K562 (cell line): ENCODE data around the gene NF2.

ENCODE experiments used
- ARID2 ChIP-seq: fragments of 450-650 bp; IDR thresholded peaks from 2 replicates; pipeline ENCODE4 v1.6.1; 2017; ENCODE audit warnings: antibody characterized with exemption, mild to moderate bottlenecking
- ATF1 ChIP-seq, 2 experiments: fragments of 450-650 bp in 1 of 2; IDR thresholded peaks; 2 replicates each; pipeline ENCODE4 v1.6.1; 2016; ENCODE audit warnings: missing compliant biosample characterization in 1 of 2, missing genetic modification characterization in 1 of 2
- CBX8 ChIP-seq: fragments of 200-600 bp; sonication (generic); IDR thresholded peaks from 2 replicates; pipeline ENCODE4 v1.6.1; 2012; ENCODE audit warnings: borderline replicate concordance, mixed run types, low read depth, mild to moderate bottlenecking, moderate library complexity, mixed read lengths, low read length, control low read depth, inconsistent platforms; ENCODE audit not compliant: poor library complexity, severe bottlenecking; ENCODE audit errors: extremely low read depth
- CTCF ChIP-seq, 3 experiments: IDR thresholded peaks in 2 of 3; conservative IDR thresholded peaks in 1 of 3; 2 replicates each; pipeline ENCODE4 v1.5.1; 2011 to 2012; ENCODE audit warnings: low read length in 3 of 3, mild to moderate bottlenecking in 3 of 3, control low read depth in 2 of 3, improper control_type of control experiment in 1 of 3, inconsistent platforms in 1 of 3, low read depth in 1 of 3, mixed read lengths in 1 of 3, moderate library complexity in 1 of 3; ENCODE audit not compliant: insufficient read depth in 2 of 3
- E2F4 ChIP-seq: sonication (generic); formaldehyde crosslinking; IDR thresholded peaks from 2 replicates; pipeline ENCODE4 v1.8.0; 2022; ENCODE audit warnings: mild to moderate bottlenecking, low read depth, missing genetic modification reagents
- FOXA1 ChIP-seq: fragments of 450-650 bp; IDR thresholded peaks from 2 replicates; pipeline ENCODE4 v1.6.1; 2016; ENCODE audit warnings: mild to moderate bottlenecking, borderline replicate concordance
- FOXJ3 ChIP-seq: sonication (generic); formaldehyde crosslinking; IDR thresholded peaks from 2 replicates; pipeline ENCODE4 v1.4.0; 2020; ENCODE audit warnings: mild to moderate bottlenecking, missing genetic modification reagents
- HDAC2 ChIP-seq: fragments of 450-650 bp; IDR thresholded peaks from 2 replicates; pipeline ENCODE4 v1.6.1; 2016; ENCODE audit warnings: mild to moderate bottlenecking
- KLF6 ChIP-seq: fragments of 250-450 bp; sonication (Bioruptor Pico); IDR thresholded peaks from 2 replicates; pipeline ENCODE4 v1.4.0; 2020; ENCODE audit warnings: mild to moderate bottlenecking, moderate library complexity, borderline replicate concordance
- NRF1 ChIP-seq, 2 experiments: fragments of 450-650 bp; IDR thresholded peaks in 1 of 2; conservative IDR thresholded peaks in 1 of 2; 2 replicates each; pipeline ENCODE4 v1.6.1; 2014; ENCODE audit warnings: mild to moderate bottlenecking in 2 of 2
- RFX7 ChIP-seq: fragments of 250-450 bp; sonication (Bioruptor Pico); IDR thresholded peaks from 2 replicates; pipeline ENCODE4 v1.5.1; 2021; ENCODE audit warnings: mild to moderate bottlenecking
- SETDB1 ChIP-seq: IDR thresholded peaks from one replicate; pipeline ENCODE4 v1.6.1; 2012; ENCODE audit warnings: low read length, control low read depth, inconsistent platforms
- ZNF274 ChIP-seq: IDR thresholded peaks from 2 replicates; pipeline ENCODE4 v1.6.1; 2011; ENCODE audit warnings: low read depth, mild to moderate bottlenecking, low read length, moderate library complexity, borderline replicate concordance

GRCh38 chr22:29663180-29663821, 59.9 kb downstream of the NF2 start:
- TF ChIP-seq CTCF (IDR thresholded peaks at IDR 0.05 in 2 of 3, conservative IDR thresholded peaks at IDR 0.05 in 1 of 3; ENCODE audit: insufficient read depth in 2 of 3, low read depth in 1 of 3, low read length in 3 of 3) (no peak), SETDB1 (no peak), KLF6 (no peak), HDAC2 (no peak), ATF1 (CRISPR knock-in tag; IDR thresholded peaks at IDR 0.05) (no peak), ATF1 (tag; IDR thresholded peaks at IDR 0.05) (no peak), RFX7 (CRISPR knock-in tag) (no peak), ZNF274 (no peak), CBX8 (no peak), E2F4 (no peak), FOXA1 (no peak), FOXJ3 (no peak), NRF1 (conservative IDR thresholded peaks at IDR 0.05 in 1 of 2, IDR thresholded peaks at IDR 0.05 in 1 of 2) (no peak), ARID2 (no peak)
